ENCODE results near the gene PNCK.
"Not testable (repeated sequence)": the region's sequence is repeated elsewhere in the genome, so short reads cannot be mapped to it uniquely, and the experiment has no call there.

Gene PNCK

DNA sequence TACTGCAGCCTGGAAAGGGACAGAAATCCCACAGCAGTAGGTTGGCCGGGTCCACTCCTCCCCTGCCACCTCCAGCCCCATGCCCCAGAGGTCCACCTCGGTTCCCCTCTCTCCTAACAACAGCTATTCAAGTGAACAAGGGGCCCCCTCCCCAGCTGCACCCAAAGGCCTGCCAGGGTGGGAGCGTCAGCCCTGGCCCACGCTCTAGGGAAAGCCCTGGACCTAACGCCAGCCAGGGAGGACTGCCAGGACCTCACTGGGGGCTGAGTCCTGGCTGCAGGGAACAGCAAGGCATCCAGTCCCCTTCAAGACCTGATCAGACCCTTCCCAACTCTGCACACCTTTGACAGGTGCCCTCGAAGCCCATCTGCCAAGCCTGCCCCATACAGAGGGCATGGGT lies 27.4 kb upstream of the PNCK start:
- H3K27ac ChIP-seq, result no peak overlapping the region
- H3K36me3 ChIP-seq, result peaks cover 33% of the 10 kb centered on the region
- TF ChIP-seq, protein P1, sequence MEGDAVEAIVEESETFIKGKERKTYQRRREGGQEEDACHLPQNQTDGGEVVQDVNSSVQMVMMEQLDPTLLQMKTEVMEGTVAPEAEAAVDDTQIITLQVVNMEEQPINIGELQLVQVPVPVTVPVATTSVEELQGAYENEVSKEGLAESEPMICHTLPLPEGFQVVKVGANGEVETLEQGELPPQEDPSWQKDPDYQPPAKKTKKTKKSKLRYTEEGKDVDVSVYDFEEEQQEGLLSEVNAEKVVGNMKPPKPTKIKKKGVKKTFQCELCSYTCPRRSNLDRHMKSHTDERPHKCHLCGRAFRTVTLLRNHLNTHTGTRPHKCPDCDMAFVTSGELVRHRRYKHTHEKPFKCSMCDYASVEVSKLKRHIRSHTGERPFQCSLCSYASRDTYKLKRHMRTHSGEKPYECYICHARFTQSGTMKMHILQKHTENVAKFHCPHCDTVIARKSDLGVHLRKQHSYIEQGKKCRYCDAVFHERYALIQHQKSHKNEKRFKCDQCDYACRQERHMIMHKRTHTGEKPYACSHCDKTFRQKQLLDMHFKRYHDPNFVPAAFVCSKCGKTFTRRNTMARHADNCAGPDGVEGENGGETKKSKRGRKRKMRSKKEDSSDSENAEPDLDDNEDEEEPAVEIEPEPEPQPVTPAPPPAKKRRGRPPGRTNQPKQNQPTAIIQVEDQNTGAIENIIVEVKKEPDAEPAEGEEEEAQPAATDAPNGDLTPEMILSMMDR (IDR thresholded peaks at IDR 0.05; ENCODE audit: low read depth, low read length), result no peak

DNA sequence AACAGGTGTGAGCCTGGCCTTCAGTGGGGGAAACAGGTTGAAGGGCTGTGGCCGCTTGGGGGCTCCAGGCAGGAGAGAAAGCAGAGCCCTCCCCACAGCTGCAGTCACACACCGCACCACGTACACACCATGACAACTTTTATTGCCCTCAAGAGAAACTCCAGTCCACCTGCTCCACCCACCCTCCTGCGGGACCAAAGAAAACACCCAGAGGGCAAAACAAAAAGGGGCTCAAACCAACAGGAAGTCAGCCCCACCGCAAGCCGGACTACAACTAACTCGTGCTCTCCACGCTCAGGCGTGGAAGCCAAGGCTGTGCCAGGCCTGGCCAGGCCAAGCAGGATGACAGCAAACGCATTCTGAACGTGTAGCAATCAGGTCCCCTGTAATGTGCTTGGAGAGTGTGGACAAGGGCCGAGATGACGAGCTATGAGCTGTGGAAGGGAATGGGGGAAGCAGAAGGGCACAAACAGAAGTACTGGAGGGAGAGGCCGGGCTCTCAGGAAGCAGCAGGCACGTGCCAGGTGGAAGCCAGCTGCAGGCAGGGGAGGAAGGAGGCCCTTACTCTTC lies 26.8 kb upstream of the PNCK start:
- peaks cover 37% of the 10 kb centered on the region for H3K36me3 ChIP-seq
- no peaks in the 10 kb centered on the region for H3K9me3 ChIP-seq (ENCODE audit: severe bottlenecking)
- TF ChIP-seq, protein P1 (IDR thresholded peaks at IDR 0.05; ENCODE audit: low read depth, low read length), result no peak
- no peak for DNase-seq
- H3K27ac ChIP-seq, result no peak overlapping the region
- no peaks in the 10 kb centered on the region for H3K27me3 ChIP-seq (ENCODE audit: insufficient read depth, low read depth, severe bottlenecking)
- H3K4me3 ChIP-seq (ENCODE audit: low read depth, low read length), result no peak overlapping the region

More for the DNA sequence above, 27.4 kb upstream of the PNCK start:
- Histone ChIP-seq H3K4me3 (ENCODE audit: low read depth, low read length) (no peak overlapping the region), H3K27me3 (ENCODE audit: insufficient read depth, low read depth, severe bottlenecking) (no peaks in the 10 kb centered on the region), H3K9me3 (ENCODE audit: severe bottlenecking) (no peaks in the 10 kb centered on the region)
- DNase-seq, result no peak

DNA sequence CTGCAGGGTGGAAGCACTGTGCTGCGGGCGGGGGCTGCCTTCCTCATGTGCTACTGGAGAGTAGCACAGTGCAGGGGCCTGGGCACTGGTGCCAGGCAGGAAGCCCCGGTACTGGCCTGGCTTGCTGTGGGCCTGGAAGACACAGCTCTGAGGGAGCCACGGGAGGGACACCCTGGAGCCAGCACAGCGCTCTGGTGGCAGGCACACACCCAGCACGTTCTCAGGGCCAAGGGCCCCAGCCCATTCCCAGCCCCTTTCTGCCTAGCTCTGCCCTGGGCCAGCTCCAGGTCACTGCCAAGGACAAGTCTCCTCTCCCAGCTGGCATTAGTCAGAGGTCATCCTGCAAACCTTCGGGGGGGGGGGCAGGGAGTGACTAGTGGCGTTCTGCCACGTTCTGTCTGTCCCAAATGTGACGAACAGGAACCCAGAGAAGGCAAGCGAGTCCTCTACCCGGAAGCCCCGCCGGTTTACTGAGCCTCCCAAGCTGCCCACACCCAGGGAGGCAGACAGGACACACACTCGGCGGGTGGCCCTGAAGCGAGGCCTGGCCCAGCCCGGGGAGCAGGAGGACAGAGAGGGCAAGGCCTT lies 26.3 kb upstream of the PNCK start:
- not testable (repeated sequence) for H3K4me3 ChIP-seq (ENCODE audit: low read depth, low read length); H3K27ac ChIP-seq; H3K27me3 ChIP-seq (ENCODE audit: insufficient read depth, low read depth, severe bottlenecking); H3K9me3 ChIP-seq (ENCODE audit: severe bottlenecking); DNase-seq
- H3K36me3 ChIP-seq, result peaks cover 39% of the 10 kb centered on the region

DNA sequence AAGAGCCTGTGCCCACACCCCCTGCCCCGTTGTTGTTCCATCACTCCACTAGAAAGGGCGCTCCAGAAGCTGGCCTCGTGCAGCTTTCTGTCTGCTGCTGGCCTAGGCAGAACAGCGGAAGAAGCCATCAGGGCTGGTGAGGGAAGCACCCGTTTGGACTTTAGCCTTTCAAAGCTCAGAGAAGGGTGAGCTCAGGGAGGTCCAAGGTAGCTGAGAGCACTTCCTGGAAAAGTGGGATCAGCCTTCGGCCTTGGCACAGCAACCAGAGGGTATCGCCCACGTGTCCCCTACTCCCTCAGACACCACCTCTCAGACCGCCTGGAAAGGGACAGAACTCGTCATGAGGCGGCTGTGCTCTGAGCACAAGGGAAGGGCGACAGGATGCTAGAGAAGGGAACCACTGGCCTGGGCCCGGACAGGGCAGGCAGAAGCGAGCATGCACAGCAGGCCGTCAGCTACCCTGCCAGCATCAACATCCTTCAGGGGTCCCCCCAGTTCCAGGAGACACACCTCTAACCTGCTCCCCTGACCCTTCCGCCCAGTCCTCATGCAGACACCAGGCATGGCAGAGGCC lies 25.7 kb upstream of the PNCK start:
- H3K9me3 ChIP-seq (ENCODE audit: severe bottlenecking); DNase-seq; H3K27me3 ChIP-seq (ENCODE audit: insufficient read depth, low read depth, severe bottlenecking); H3K27ac ChIP-seq; H3K4me3 ChIP-seq (ENCODE audit: low read depth, low read length): not testable (repeated sequence)
- peaks cover 36% of the 10 kb centered on the region for H3K36me3 ChIP-seq

DNA sequence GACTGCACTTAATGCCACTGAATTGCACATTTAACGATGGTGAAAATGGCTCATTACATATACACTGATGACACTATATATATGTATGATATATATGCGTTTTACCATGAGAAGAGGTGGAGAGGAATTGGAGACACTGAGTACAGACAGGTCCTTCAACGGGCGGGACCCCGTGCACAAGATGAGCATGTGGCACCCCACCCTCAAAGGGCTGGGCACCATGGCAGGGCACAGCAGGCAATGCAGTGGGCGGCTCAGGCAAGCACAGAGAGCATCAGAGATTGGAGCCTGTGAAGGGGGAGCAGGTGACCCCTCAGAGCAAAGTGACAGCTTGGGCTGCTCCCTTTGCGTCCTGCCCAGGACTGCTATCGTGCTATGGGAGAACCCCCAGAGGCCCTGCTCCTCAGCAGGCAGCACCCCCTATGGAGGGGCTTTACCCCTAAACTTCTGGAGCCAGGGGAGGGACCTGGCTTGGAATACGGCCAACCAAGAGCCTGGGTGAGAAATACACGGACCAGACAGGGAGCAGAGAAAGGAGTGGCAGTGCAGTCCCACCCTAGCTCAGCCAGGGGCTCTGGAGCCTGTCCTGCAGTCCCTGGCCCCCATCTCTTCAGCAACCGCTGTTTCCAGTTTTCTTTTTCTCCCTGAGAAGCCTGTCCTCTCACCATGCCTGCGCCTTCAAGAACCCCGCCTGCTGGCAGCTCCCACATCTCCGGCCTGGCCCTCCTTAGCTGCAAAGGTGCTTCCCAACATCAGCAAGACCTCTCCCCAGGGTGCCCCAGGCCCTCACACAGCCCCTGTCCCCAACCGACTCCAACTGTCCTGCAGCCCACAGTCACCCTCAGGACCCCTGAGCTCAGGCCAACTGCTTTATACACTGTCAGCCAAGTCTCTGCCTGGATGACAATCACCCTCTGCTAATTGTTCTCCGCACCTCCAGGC lies 24.6 kb upstream of the PNCK start:
- Histone ChIP-seq H3K4me3 (ENCODE audit: low read depth, low read length) (no peak overlapping the region), H3K27me3 (ENCODE audit: insufficient read depth, low read depth, severe bottlenecking) (no peaks in the 10 kb centered on the region), H3K27ac (no peak overlapping the region; the same call in 1 of the 2 replicates), H3K9me3 (ENCODE audit: severe bottlenecking) (no peaks in the 10 kb centered on the region), H3K36me3 (peaks cover 34% of the 10 kb centered on the region)
- TF ChIP-seq, protein P1 (IDR thresholded peaks at IDR 0.05; ENCODE audit: low read depth, low read length), result no peak
- no peak for DNase-seq

DNA sequence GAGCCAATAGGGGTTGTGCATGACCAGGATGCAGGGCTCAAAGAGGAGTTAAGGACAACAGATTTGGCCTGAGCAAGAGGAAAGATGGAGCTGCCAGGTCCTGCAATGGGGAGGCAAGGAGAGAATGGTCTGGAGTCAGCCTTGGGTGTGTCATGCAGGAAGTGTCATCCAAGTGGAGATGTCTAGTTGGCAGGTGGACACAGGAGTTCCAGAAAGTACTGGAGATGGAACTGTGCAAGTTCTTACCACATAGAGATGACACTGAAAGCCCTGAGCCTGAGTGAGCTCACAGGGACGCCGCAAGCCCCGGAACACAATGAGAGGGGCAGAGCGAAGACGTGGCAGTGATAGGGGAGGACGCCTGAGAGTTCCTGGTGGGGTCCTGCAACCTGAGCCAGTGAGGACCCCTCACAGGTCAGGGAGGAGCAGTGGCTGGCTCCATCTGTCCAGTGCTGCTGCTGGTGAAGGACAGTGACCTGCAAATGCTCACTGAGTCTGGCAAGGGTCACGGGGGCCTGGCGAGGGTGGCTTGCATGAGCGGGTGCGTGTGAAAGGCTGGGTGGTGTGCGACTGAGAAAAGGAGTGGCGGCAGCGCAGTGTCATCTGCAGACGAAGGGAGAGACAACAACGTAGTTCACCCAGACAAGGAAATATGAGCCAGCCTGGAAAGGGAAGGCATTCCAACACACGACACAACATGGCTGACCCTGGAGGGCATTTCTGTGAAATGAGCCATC lies 23.5 kb upstream of the PNCK start:
- not testable (repeated sequence) for H3K9me3 ChIP-seq (ENCODE audit: severe bottlenecking); DNase-seq; H3K4me3 ChIP-seq (ENCODE audit: low read depth, low read length); H3K27me3 ChIP-seq (ENCODE audit: insufficient read depth, low read depth, severe bottlenecking); H3K27ac ChIP-seq
- H3K36me3 ChIP-seq, result peaks cover 39% of the 10 kb centered on the region

DNA sequence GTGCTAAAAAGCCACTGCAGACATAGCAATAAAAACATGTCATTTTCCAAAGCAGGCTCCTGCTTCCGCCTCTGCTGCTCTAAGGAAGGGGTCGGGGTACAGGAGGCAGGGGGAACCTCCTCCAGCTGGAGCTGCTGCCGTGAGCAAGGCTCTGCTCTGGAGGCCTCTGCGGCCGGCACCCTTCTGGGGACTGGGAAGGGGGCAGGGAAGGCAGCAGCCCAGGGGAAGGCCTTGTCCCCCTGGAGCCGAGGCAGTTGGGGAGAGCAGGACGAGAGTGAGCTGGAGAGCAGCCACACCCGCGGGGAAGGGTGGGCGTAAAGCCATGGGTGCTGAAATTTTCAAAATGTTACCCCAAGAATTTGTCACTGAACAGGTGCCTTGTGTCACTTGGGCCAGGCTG lies 22.9 kb upstream of the PNCK start:
- DNase-seq; H3K27ac ChIP-seq; H3K4me3 ChIP-seq (ENCODE audit: low read depth, low read length); H3K27me3 ChIP-seq (ENCODE audit: insufficient read depth, low read depth, severe bottlenecking); H3K9me3 ChIP-seq (ENCODE audit: severe bottlenecking): not testable (repeated sequence)
- H3K36me3 ChIP-seq, result peaks cover 46% of the 10 kb centered on the region
